H9 (cell line): ENCODE results near the gene SNRNP70. TPM values are rescaled to one million over a fixed set of nuclear protein-coding genes. Genes with fewer than 3 reads are reported as not detected.

Experiments used
- DNase-seq: peaks from one replicate; pipeline ENCODE4 v3.0.0-alpha.2; 2017
- H2AFZ ChIP-seq: one replicate; pipeline ENCODE4 v1.6.1; 2013; ENCODE audit warnings: mild to moderate bottlenecking, low read length, control low read depth, moderate library complexity
- H2AK5ac ChIP-seq: 2 replicates; pipeline ENCODE4 v1.6.1; 2013; ENCODE audit warnings: low read length, control low read depth, mixed read lengths; ENCODE audit not compliant: insufficient read length
- H2BK120ac ChIP-seq: one replicate; pipeline ENCODE4 v1.6.1; 2013; ENCODE audit warnings: low read depth, mild to moderate bottlenecking, low read length, control low read depth, inconsistent platforms; ENCODE audit not compliant: poor library complexity, severe bottlenecking
- H2BK12ac ChIP-seq: 2 replicates; pipeline ENCODE4 v1.6.1; 2013; ENCODE audit warnings: low read length, control low read depth, mixed read lengths, low read depth; ENCODE audit not compliant: insufficient read length
- H2BK15ac ChIP-seq: 2 replicates; pipeline ENCODE4 v1.6.1; 2013; ENCODE audit warnings: low read depth, low read length, control low read depth
- H2BK20ac ChIP-seq: one replicate; pipeline ENCODE4 v1.6.1; 2013; ENCODE audit warnings: low read depth, mild to moderate bottlenecking, low read length, control low read depth, inconsistent platforms; ENCODE audit not compliant: poor library complexity, severe bottlenecking
- H2BK5ac ChIP-seq: 2 replicates; pipeline ENCODE4 v1.6.1; 2013; ENCODE audit warnings: low read length, control low read depth, mixed read lengths; ENCODE audit not compliant: insufficient read length
- H3K14ac ChIP-seq: 2 replicates; pipeline ENCODE4 v1.6.1; 2013; ENCODE audit warnings: low read length, control low read depth; ENCODE audit not compliant: insufficient read depth
- H3K18ac ChIP-seq: 2 replicates; pipeline ENCODE4 v1.6.1; 2013; ENCODE audit warnings: low read depth, mild to moderate bottlenecking, mixed read lengths, low read length, control low read depth; ENCODE audit not compliant: insufficient read length
- H3K23ac ChIP-seq: 2 replicates; pipeline ENCODE4 v1.6.1; 2013; ENCODE audit warnings: low read length, control low read depth, mixed read lengths, low read depth; ENCODE audit not compliant: insufficient read length
- H3K23me2 ChIP-seq: 2 replicates; pipeline ENCODE4 v1.6.1; 2013; ENCODE audit warnings: low read depth, mild to moderate bottlenecking, mixed read lengths, low read length, control low read depth; ENCODE audit not compliant: insufficient read length, poor library complexity, severe bottlenecking
- H3K27ac ChIP-seq: 2 replicates; pipeline ENCODE4 v1.5.1; 2013; ENCODE audit warnings: low read length, control low read depth, mixed read lengths, low read depth; ENCODE audit not compliant: insufficient read length
- H3K27me3 ChIP-seq: 2 replicates; pipeline ENCODE4 v1.6.1; 2013; ENCODE audit warnings: low read length, control low read depth, inconsistent platforms; ENCODE audit not compliant: insufficient read depth
- H3K4ac ChIP-seq: 2 replicates; pipeline ENCODE4 v1.6.1; 2013; ENCODE audit warnings: low read depth, mild to moderate bottlenecking, control low read depth, inconsistent platforms, low read length, moderate library complexity
- H3K4me1 ChIP-seq: 2 replicates; pipeline ENCODE4 v1.6.1; 2013; ENCODE audit warnings: low read length, control low read depth, inconsistent platforms; ENCODE audit not compliant: insufficient read depth
- H3K4me2 ChIP-seq: 2 replicates; pipeline ENCODE4 v1.6.1; 2013; ENCODE audit warnings: low read length, control low read depth, mixed read lengths; ENCODE audit not compliant: insufficient read length, insufficient read depth
- H3K56ac ChIP-seq: 2 replicates; pipeline ENCODE4 v1.6.1; 2013; ENCODE audit warnings: low read depth, mild to moderate bottlenecking, mixed read lengths, low read length, control low read depth; ENCODE audit not compliant: insufficient read length
- H3K79me1 ChIP-seq: 2 replicates; pipeline ENCODE4 v1.6.1; 2013; ENCODE audit warnings: low read depth, mild to moderate bottlenecking, moderate library complexity, low read length, control low read depth, inconsistent platforms; ENCODE audit not compliant: insufficient read depth, poor library complexity, severe bottlenecking
- H3K79me2 ChIP-seq: 2 replicates; pipeline ENCODE4 v1.6.1; 2013; ENCODE audit warnings: low read length, control low read depth, inconsistent platforms; ENCODE audit not compliant: insufficient read depth
- H3K9ac ChIP-seq: 2 replicates; pipeline ENCODE4 v1.6.1; 2013; ENCODE audit warnings: low read length, control low read depth, mixed read lengths; ENCODE audit not compliant: insufficient read length; ENCODE audit errors: extremely low read depth
- H3K9me3 ChIP-seq: one replicate; pipeline ENCODE4 v1.6.1; 2013; ENCODE audit warnings: low read depth, low read length, inconsistent platforms; ENCODE audit not compliant: control insufficient read depth
- H3T11ph ChIP-seq: one replicate; pipeline ENCODE4 v1.6.1; 2013; ENCODE audit warnings: mild to moderate bottlenecking, low read length, control low read depth, inconsistent platforms
- H4K20me1 ChIP-seq: one replicate; pipeline ENCODE4 v1.6.1; 2013; ENCODE audit not compliant: control insufficient read depth, insufficient read length, insufficient read depth
- H4K5ac ChIP-seq: 2 replicates; pipeline ENCODE4 v1.6.1; 2013; ENCODE audit warnings: low read depth, mild to moderate bottlenecking, mixed read lengths, low read length, control low read depth; ENCODE audit not compliant: insufficient read length
- H4K8ac ChIP-seq: replicated peaks from 2 replicates; pipeline ENCODE4 v1.6.1; 2013; ENCODE audit warnings: low read length, control low read depth, mixed read lengths, low read depth; ENCODE audit not compliant: insufficient read length
- H4K91ac ChIP-seq: 2 replicates; pipeline ENCODE4 v1.6.1; 2013; ENCODE audit warnings: low read depth, mild to moderate bottlenecking, moderate library complexity, mixed read lengths, low read length, control low read depth; ENCODE audit not compliant: insufficient read length
- H3K27ac Mint-ChIP-seq, 3 experiments: 2 replicates in 2 of 3; 3 replicates in 1 of 3; pipeline ENCODE4 v1.8.0; 2020 to 2021; ENCODE audit warnings: mixed read lengths in 3 of 3, mild to moderate bottlenecking in 1 of 3, moderate library complexity in 1 of 3
- H3K27me3 Mint-ChIP-seq: 2 replicates; pipeline ENCODE4 v1.8.0; 2021; ENCODE audit warnings: low read depth, mild to moderate bottlenecking, moderate library complexity, mixed read lengths
- H3K36me3 Mint-ChIP-seq, 3 experiments: 2 replicates in 2 of 3; 3 replicates in 1 of 3; pipeline ENCODE4 v1.8.0; 2020 to 2021; ENCODE audit warnings: low read depth in 3 of 3, mixed read lengths in 3 of 3; ENCODE audit not compliant: insufficient read depth in 1 of 3
- H3K4me1 Mint-ChIP-seq, 2 experiments: 2 replicates each; pipeline ENCODE4 v1.8.0; 2020; ENCODE audit warnings: mixed read lengths in 2 of 2
- H3K4me3 Mint-ChIP-seq, 2 experiments: 2 replicates in 1 of 2; 3 replicates in 1 of 2; pipeline ENCODE4 v1.8.0; 2020 to 2021; ENCODE audit warnings: mild to moderate bottlenecking in 2 of 2, mixed read lengths in 2 of 2, moderate library complexity in 1 of 2
- H3K9me3 Mint-ChIP-seq, 2 experiments: 2 replicates in 1 of 2; 3 replicates in 1 of 2; pipeline ENCODE4 v1.8.0; 2020; ENCODE audit warnings: mild to moderate bottlenecking in 2 of 2, mixed read lengths in 2 of 2, moderate library complexity in 1 of 2
- WGBS: extraction: QIAGEN DNeasy Blood & Tissue Kit; methylation state at CpG from one replicate; pipeline ENCODE4 v1.1.7; 2013; ENCODE audit warnings: missing lambda C conversion rate, low lambda C conversion rate, mixed read lengths; ENCODE audit not compliant: insufficient read length; ENCODE audit errors: extremely low coverage; 5-methylcytosine and 5-hydroxymethylcytosine counted together
- total RNA-seq: library from RNA; stranded (reverse); gene quantifications from 2 replicates; pipeline ENCODE4 v1.2.1, GENCODE V29; 2021
- TF ChIP-seq, protein P1 (sequence below): fragments of 200-600 bp; sonication (generic); conservative IDR thresholded peaks from 3 replicates; pipeline ENCODE4 v1.8.0; 2021; ENCODE audit warnings: antibody characterized with exemption, mild to moderate bottlenecking

The SNRNP70 gene
- total RNA-seq, 1 experiment from 2014 or later = 295 TPM

DNA sequence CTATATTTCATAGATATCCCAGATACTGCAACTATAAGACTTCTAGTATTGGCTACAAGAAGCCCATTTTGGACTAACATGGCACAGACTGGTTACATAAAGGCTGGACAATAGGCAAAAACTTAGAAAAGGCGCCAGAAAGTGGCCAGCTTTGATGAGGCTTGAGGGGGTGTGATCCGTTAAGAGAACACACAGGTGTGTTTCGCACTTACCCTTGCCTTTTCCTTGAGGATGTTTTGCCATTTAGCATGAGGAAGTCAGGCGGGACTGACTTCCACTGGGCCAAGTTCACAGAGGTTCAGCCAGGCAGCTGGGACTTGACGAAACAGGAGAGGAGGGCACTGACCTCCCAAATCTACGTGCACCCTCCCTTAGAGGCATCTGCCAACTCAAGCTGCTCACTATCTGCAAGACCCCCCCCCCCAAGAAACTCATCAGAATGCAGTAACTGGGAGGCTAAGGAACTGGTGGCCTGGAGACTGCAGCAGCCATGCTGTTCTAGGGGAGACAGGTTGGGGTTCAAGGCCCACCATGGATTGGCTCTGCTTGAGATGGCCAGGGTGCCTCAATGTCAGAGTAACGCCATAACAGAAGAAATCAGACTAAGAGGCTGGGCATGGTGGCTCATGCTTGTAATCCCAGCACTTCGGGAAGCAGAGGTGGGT, 24.4 kb downstream of the SNRNP70 start:
- Histone ChIP-seq H3K79me1 (no peaks in the 10 kb centered on the region), H3K79me2 (no peaks in the 10 kb centered on the region), H2BK120ac (no peak overlapping the region), H3K4me1 (no peaks in the 10 kb centered on the region), H4K20me1 (no peaks in the 10 kb centered on the region), H2AFZ (no peak overlapping the region), H3K4me2 (no peak overlapping the region), H3K23me2 (no peaks in the 10 kb centered on the region), H4K5ac (no peak overlapping the region), H4K91ac (no peak overlapping the region), H2AK5ac (no peak overlapping the region), H3K27me3 (no peaks in the 10 kb centered on the region), H3K27ac (no peak overlapping the region), H3K14ac (no peak overlapping the region; the same call in 1 of the 2 replicates), H2BK20ac (no peak overlapping the region), H3K9me3 (no peaks in the 10 kb centered on the region), H2BK15ac (no peak overlapping the region), H2BK5ac (no peak overlapping the region), H3K4ac (no peak overlapping the region), H3K56ac (no peak overlapping the region), H3K9ac (no peak overlapping the region), H3K18ac (no peak overlapping the region), H3T11ph (no peak overlapping the region), H2BK12ac (no peak overlapping the region), H4K8ac (no peak overlapping the region), H3K23ac (no peak overlapping the region)
- Mint-ChIP-seq H3K4me3 (no peak overlapping the region), H3K36me3 (peaks cover 30 to 46% (median 45%) of the 10 kb centered on the region in 3 experiments), H3K9me3 (peaks cover 0 to 2% of the 10 kb centered on the region in 2 experiments; a peak in 2 of 5 replicates), H3K27me3 (peaks cover 1% of the 10 kb centered on the region), H3K4me1 (peaks cover 14 to 29% of the 10 kb centered on the region in 2 experiments), H3K27ac (no peak overlapping the region)
- no peak for DNase-seq
- TF ChIP-seq, protein P1, sequence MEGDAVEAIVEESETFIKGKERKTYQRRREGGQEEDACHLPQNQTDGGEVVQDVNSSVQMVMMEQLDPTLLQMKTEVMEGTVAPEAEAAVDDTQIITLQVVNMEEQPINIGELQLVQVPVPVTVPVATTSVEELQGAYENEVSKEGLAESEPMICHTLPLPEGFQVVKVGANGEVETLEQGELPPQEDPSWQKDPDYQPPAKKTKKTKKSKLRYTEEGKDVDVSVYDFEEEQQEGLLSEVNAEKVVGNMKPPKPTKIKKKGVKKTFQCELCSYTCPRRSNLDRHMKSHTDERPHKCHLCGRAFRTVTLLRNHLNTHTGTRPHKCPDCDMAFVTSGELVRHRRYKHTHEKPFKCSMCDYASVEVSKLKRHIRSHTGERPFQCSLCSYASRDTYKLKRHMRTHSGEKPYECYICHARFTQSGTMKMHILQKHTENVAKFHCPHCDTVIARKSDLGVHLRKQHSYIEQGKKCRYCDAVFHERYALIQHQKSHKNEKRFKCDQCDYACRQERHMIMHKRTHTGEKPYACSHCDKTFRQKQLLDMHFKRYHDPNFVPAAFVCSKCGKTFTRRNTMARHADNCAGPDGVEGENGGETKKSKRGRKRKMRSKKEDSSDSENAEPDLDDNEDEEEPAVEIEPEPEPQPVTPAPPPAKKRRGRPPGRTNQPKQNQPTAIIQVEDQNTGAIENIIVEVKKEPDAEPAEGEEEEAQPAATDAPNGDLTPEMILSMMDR = no peak
- WGBS = no CpG with 5 or more reads among the region's 8 CpGs
